ENCODE measurements around the gene CCDC170. TPM values are rescaled to one million over a fixed set of nuclear protein-coding genes. Genes with fewer than 3 reads are reported as not detected.
A peak's percentile ranks its signal among the peaks of the same experiment; 100 is the strongest.

Gene CCDC170
- total RNA-seq, 1 experiment from 2014 or later: not detected

DNA sequence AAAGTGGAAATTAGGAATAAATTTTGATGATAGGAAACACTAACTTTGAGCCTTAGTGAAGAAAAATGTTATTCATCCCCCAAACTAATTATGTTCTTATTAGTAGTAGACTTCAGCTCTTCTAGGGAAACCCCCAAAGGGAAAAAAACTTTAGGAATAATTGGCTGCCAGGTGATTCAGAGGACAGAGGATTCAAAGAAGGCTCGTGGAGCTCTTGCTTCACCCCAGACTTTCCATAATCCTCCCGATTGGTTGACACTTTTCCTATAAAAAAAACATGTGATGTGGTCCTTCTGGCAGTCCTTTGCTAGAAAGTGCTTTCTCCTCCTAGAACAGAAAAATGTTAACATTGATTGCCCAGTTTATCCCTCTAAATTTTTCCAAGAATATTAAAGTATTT lies 5.6 kb upstream of the CCDC170 start:
- no peaks in the 10 kb centered on the region for H3K4me1 Mint-ChIP-seq (ENCODE audit: insufficient read depth, unreplicated experiment)
- no peak overlapping the region for H3K4me3 Mint-ChIP-seq (ENCODE audit: unreplicated experiment)
- no peaks in the 10 kb centered on the region for H3K9me3 Mint-ChIP-seq (ENCODE audit: unreplicated experiment)
- ChIA-PET POLR2A (interaction anchor here (0.6 to 1.5 kb wide), 5 partner anchors 9 to 123 kb away, joined by 3 read pairs; no protein-coding TSS in a partner anchor), CTCF (no interaction called here)
- no peak overlapping the region for H3K27ac Mint-ChIP-seq (ENCODE audit: low read depth, unreplicated experiment)
- peak; percentile 51 for DNase-seq (ENCODE audit: unreplicated experiment)
- TF ChIP-seq, protein P1, sequence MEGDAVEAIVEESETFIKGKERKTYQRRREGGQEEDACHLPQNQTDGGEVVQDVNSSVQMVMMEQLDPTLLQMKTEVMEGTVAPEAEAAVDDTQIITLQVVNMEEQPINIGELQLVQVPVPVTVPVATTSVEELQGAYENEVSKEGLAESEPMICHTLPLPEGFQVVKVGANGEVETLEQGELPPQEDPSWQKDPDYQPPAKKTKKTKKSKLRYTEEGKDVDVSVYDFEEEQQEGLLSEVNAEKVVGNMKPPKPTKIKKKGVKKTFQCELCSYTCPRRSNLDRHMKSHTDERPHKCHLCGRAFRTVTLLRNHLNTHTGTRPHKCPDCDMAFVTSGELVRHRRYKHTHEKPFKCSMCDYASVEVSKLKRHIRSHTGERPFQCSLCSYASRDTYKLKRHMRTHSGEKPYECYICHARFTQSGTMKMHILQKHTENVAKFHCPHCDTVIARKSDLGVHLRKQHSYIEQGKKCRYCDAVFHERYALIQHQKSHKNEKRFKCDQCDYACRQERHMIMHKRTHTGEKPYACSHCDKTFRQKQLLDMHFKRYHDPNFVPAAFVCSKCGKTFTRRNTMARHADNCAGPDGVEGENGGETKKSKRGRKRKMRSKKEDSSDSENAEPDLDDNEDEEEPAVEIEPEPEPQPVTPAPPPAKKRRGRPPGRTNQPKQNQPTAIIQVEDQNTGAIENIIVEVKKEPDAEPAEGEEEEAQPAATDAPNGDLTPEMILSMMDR (IDR thresholded peaks at IDR 0.05; ENCODE audit: unreplicated experiment): no peak
- intact Hi-C loops (cut with micrococcal nuclease): no loop called here
- no peaks in the 10 kb centered on the region for H3K27me3 Mint-ChIP-seq (ENCODE audit: insufficient read depth, unreplicated experiment)
- BruUV-seq (replicated peaks): no TSS peak
- no peaks in the 10 kb centered on the region for H3K36me3 Mint-ChIP-seq (ENCODE audit: insufficient read depth, unreplicated experiment)

DNA sequence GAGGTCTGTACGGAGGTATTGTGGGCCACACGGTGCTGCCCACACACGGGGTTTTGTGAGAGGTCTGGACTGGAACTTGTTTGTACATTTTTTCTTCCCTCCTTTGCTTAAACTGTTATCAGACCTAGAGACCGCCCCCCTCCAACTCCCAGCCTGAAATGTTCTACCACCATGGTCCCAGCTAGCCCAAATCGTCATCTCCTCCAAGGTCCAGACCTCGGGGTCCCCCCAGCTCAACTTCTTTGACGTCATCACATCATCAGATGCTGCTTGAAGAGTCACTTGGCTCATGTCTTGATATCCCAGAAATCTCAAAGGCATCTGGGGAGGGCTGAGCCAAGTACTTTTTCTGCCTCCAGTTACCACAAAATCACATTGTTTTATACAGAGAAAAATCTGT lies 2.8 kb upstream of the CCDC170 start:
- intact Hi-C loops (cut with micrococcal nuclease): no loop called here
- H3K4me1 Mint-ChIP-seq (ENCODE audit: insufficient read depth, unreplicated experiment): no peaks in the 10 kb centered on the region
- no peak overlapping the region for H3K27ac Mint-ChIP-seq (ENCODE audit: low read depth, unreplicated experiment)
- BruUV-seq (replicated peaks): no TSS peak
- ChIA-PET CTCF (interaction anchor here (0.6 to 1.5 kb wide), 2 partner anchors 10 to 663 kb away, joined by 3 read pairs; no protein-coding TSS in a partner anchor), POLR2A (no interaction called here)
- no peaks in the 10 kb centered on the region for H3K36me3 Mint-ChIP-seq (ENCODE audit: insufficient read depth, unreplicated experiment)
- no peaks in the 10 kb centered on the region for H3K9me3 Mint-ChIP-seq (ENCODE audit: unreplicated experiment)
- peaks cover 10% of the 10 kb centered on the region for H3K27me3 Mint-ChIP-seq (ENCODE audit: insufficient read depth, unreplicated experiment)
- TF ChIP-seq, protein P1 (IDR thresholded peaks at IDR 0.05; ENCODE audit: unreplicated experiment): no peak
- H3K4me3 Mint-ChIP-seq (ENCODE audit: unreplicated experiment): no peak overlapping the region
- no peak for DNase-seq (ENCODE audit: unreplicated experiment)

DNA sequence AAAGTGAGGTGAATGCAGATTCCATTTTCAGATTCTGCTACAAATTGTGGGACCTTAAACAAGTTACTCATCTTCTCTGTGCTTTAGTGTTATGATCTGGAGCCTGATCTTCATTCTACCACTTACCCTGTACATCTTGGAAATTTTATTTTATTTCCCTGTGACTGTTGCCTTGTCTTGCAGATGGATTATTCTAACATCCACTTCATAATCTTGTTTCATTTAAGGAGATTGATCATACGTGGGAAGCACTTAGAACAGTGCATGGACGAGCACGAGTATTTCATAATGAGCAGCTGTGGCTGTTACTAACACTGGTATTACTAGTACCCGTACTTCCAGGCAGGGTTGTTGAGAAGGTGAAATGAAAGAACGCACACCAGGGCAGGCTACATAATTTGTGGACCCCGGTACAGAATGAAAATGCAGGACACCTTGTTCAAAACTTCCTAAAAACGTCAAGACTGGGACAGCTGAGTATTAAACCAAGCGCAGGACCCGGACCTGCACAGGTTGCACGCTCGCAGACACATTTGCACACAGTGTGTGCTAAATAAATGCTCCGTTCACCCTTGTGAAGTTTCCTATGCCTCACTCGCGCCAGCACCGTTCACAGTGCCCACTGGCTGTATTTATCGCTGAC lies 535 bp upstream of the CCDC170 start:
- H3K4me1 Mint-ChIP-seq (ENCODE audit: insufficient read depth, unreplicated experiment): no peaks in the 10 kb centered on the region

DNA sequence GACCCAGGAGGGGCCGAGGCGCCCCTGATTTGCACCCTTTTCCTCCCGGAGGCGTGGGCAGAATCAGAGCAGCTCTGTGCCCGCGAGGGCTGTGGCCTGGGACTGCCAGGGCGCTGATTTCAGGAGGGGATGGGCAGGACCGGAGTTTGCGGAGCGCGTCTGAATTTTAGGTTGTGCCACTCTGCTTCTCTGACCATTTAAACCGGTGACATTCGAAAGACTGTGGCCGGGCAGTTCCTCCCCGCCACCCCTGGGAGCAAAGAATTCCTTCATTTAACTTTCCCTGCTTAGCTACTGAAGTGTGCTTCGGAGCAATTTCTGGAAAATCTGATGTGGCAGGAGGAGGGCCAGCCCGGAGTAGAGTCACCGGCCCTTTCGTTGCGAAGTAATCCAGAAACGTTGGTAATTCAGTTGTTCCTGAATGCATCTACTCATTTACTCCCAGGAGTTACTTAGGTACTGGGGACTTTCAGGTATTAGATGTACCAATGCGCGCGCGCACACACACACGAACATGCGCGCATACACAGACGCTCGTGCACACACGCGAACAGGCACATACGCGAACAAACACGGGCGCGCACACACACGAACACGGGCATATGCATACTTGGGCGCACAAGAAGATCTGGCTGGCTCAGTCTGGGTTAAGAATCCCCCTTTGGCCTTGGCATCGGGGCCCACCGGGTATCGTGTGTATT lies 568 bp downstream of the CCDC170 start:
- BruUV-seq (replicated peaks): no TSS peak
- POLR2A ChIA-PET: interaction anchor here (0.7 kb wide), 1 partner anchor 147 kb away, joined by 3 read pairs; no protein-coding TSS in a partner anchor
- Mint-ChIP-seq H3K4me1 (ENCODE audit: insufficient read depth, unreplicated experiment) (no peaks in the 10 kb centered on the region), H3K4me3 (ENCODE audit: unreplicated experiment) (peak overlapping the region; percentile 51), H3K9me3 (ENCODE audit: unreplicated experiment) (no peaks in the 10 kb centered on the region), H3K27me3 (ENCODE audit: insufficient read depth, unreplicated experiment) (peaks cover 10% of the 10 kb centered on the region), H3K27ac (ENCODE audit: low read depth, unreplicated experiment) (no peak overlapping the region), H3K36me3 (ENCODE audit: insufficient read depth, unreplicated experiment) (no peaks in the 10 kb centered on the region)
- TF ChIP-seq, protein P1 (IDR thresholded peaks at IDR 0.05; ENCODE audit: unreplicated experiment): no peak
- CTCF ChIA-PET: interaction anchor here (0.6 to 0.7 kb wide), 2 partner anchors 187 to 306 kb away, joined by 3 read pairs; no protein-coding TSS in a partner anchor
- intact Hi-C loops (cut with micrococcal nuclease): no loop called here
- no peak for DNase-seq (ENCODE audit: unreplicated experiment)

More for the DNA sequence above, 535 bp upstream of the CCDC170 start:
- BruUV-seq (replicated peaks): no TSS peak
- Mint-ChIP-seq H3K4me3 (ENCODE audit: unreplicated experiment) (no peak overlapping the region), H3K27me3 (ENCODE audit: insufficient read depth, unreplicated experiment) (peaks cover 10% of the 10 kb centered on the region), H3K9me3 (ENCODE audit: unreplicated experiment) (no peaks in the 10 kb centered on the region), H3K27ac (ENCODE audit: low read depth, unreplicated experiment) (no peak overlapping the region), H3K36me3 (ENCODE audit: insufficient read depth, unreplicated experiment) (no peaks in the 10 kb centered on the region)
- CTCF ChIA-PET: interaction anchor here (0.6 to 0.8 kb wide), 2 partner anchors 778 to 1549 kb away, joined by 3 to 4 read pairs; no protein-coding TSS in a partner anchor
- POLR2A ChIA-PET: no interaction called here
- DNase-seq (ENCODE audit: unreplicated experiment): no peak
- intact Hi-C loops (cut with micrococcal nuclease): no loop called here
- TF ChIP-seq, protein P1 (IDR thresholded peaks at IDR 0.05; ENCODE audit: unreplicated experiment): no peak

Data from MCF 10A (cell line).